K562 (cell line): ENCODE results near the gene GPR15LG. TPM values are rescaled to one million over a fixed set of nuclear protein-coding genes. Genes with fewer than 3 reads are reported as not detected.

ENCODE experiments used
- BDP1 ChIP-seq: IDR thresholded peaks from 3 replicates; pipeline ENCODE4 v1.6.1; 2011; ENCODE audit not compliant: insufficient read length, insufficient read depth
- BMI1 ChIP-seq: fragments of 150-350 bp; IDR thresholded peaks from 2 replicates; pipeline ENCODE4 v1.6.1; 2014; ENCODE audit warnings: low read length
- CHD4 ChIP-seq: fragments of 200-600 bp; sonication (generic); IDR thresholded peaks from 3 replicates; pipeline ENCODE4 v1.6.1; 2012; ENCODE audit warnings: low read depth, mild to moderate bottlenecking, mixed read lengths, low read length, inconsistent platforms; ENCODE audit not compliant: insufficient read depth, insufficient replicate concordance, poor library complexity, severe bottlenecking
- CXXC5 ChIP-seq: fragments of 250-450 bp; sonication (Bioruptor Pico); IDR thresholded peaks from 2 replicates; pipeline ENCODE4 v1.8.0; 2022; ENCODE audit warnings: inconsistent platforms, mild to moderate bottlenecking, moderate library complexity
- DMBX1 ChIP-seq: fragments of 250-450 bp; sonication (Bioruptor Pico); IDR thresholded peaks from 2 replicates; pipeline ENCODE4 v1.8.0; 2022; ENCODE audit warnings: inconsistent platforms, mild to moderate bottlenecking, moderate library complexity, borderline replicate concordance
- FOXA1 ChIP-seq: fragments of 450-650 bp; IDR thresholded peaks from 2 replicates; pipeline ENCODE4 v1.6.1; 2016; ENCODE audit warnings: mild to moderate bottlenecking, borderline replicate concordance
- HMG20A ChIP-seq: fragments of 450-650 bp; formaldehyde crosslinking; conservative IDR thresholded peaks from 2 replicates; pipeline ENCODE4 v1.4.0; 2020; ENCODE audit warnings: mild to moderate bottlenecking, mixed read lengths
- HNRNPUL1 ChIP-seq: fragments of 200-400 bp; formaldehyde crosslinking; IDR thresholded peaks from 2 replicates; pipeline ENCODE4 v1.6.1; 2017; ENCODE audit warnings: low read length
- MNT ChIP-seq, 2 experiments: fragments of 450-650 bp; conservative IDR thresholded peaks; 2 replicates each; pipeline ENCODE4 v1.6.1; 2017; ENCODE audit warnings: mild to moderate bottlenecking in 2 of 2, moderate library complexity in 2 of 2
- MYC ChIP-seq, 2 experiments: fragments of 250-450 bp in 1 of 2; sonication (Bioruptor Pico) in 1 of 2; IDR thresholded peaks; 2 replicates each; pipeline versions ENCODE4 v1.5.1 to v1.6.1; 2012 to 2021; ENCODE audit warnings: low read depth in 2 of 2, borderline replicate concordance in 1 of 2, improper control_type of control experiment in 1 of 2, low read length in 1 of 2, mild to moderate bottlenecking in 1 of 2, moderate library complexity in 1 of 2
- NFATC3 ChIP-seq: fragments of 450-650 bp; IDR thresholded peaks from 2 replicates; pipeline ENCODE4 v1.6.1; 2017; ENCODE audit warnings: mild to moderate bottlenecking
- NR2F6 ChIP-seq: fragments of 450-650 bp; formaldehyde crosslinking; IDR thresholded peaks from 2 replicates; pipeline ENCODE4 v1.4.0; 2020; ENCODE audit warnings: mild to moderate bottlenecking
- NRF1 ChIP-seq, 2 experiments: fragments of 450-650 bp; IDR thresholded peaks in 1 of 2; conservative IDR thresholded peaks in 1 of 2; 2 replicates each; pipeline ENCODE4 v1.6.1; 2014; ENCODE audit warnings: mild to moderate bottlenecking in 2 of 2
- PYGO2 ChIP-seq: fragments of 450-650 bp; IDR thresholded peaks from 2 replicates; pipeline ENCODE4 v1.6.1; 2016; ENCODE audit warnings: mild to moderate bottlenecking, missing genetic modification characterization, moderate library complexity, missing compliant biosample characterization
- RBM14 ChIP-seq: fragments of 200-400 bp; formaldehyde crosslinking; IDR thresholded peaks from 2 replicates; pipeline ENCODE4 v1.6.1; 2018; ENCODE audit warnings: low read depth, mild to moderate bottlenecking, low read length, moderate library complexity, borderline replicate concordance; ENCODE audit not compliant: insufficient read depth
- RBM25 ChIP-seq: fragments of 200-400 bp; formaldehyde crosslinking; IDR thresholded peaks from 2 replicates; pipeline ENCODE4 v1.6.1; 2018; ENCODE audit warnings: low read length, low read depth, moderate library complexity; ENCODE audit not compliant: severe bottlenecking
- SIN3B ChIP-seq: fragments of 450-650 bp; IDR thresholded peaks from 2 replicates; pipeline ENCODE4 v1.6.1; 2017; ENCODE audit warnings: low read depth, mild to moderate bottlenecking, moderate library complexity
- SOX6 ChIP-seq: fragments of 450-650 bp; IDR thresholded peaks from 2 replicates; pipeline ENCODE4 v1.6.1; 2014; ENCODE audit warnings: mild to moderate bottlenecking
- TAF7 ChIP-seq: fragments of 450-650 bp; IDR thresholded peaks from 2 replicates; pipeline ENCODE4 v1.6.1; 2016; ENCODE audit warnings: missing genetic modification characterization, missing compliant biosample characterization
- ZKSCAN3 ChIP-seq: fragments of 250-450 bp; sonication (Bioruptor Pico); IDR thresholded peaks from 2 replicates; pipeline ENCODE4 v1.4.0; 2020
- ZNF140 ChIP-seq: fragments of 250-450 bp; sonication (Bioruptor Pico); IDR thresholded peaks from 2 replicates; pipeline ENCODE4 v1.8.0; 2021; ENCODE audit warnings: moderate library complexity, mild to moderate bottlenecking, inconsistent platforms
- ZNF217 ChIP-seq: sonication (generic); formaldehyde crosslinking; IDR thresholded peaks from 2 replicates; pipeline ENCODE4 v1.8.0; 2022; ENCODE audit warnings: mild to moderate bottlenecking, missing genetic modification reagents
- polyA plus RNA-seq, 8 experiments: library from polyadenylated mRNA; depleted of rRNA in 4 of 8; stranded (reverse) in 5 of 8; unstranded in 3 of 8; fragments of >200 nt; fragmentation: Nextera tagmentation in 2 of 8; fragmentation: Illumina TruSeq in 1 of 8; extraction: Ambion mirVana in 2 of 8; extraction: Trizol in 1 of 8; gene quantifications; 2 replicates each; pipeline versions ENCODE4 v1.2.1 to v1.2.3, GENCODE V29; 2011 to 2014; ENCODE audit warnings: inconsistent platforms in 1 of 8, missing spikeins in 1 of 8
- total RNA-seq, 7 experiments: library from RNA; depleted of rRNA in 6 of 7; stranded (reverse); fragments of >200 nt in 6 of 7; fragmentation: Illumina TruSeq in 2 of 7; extraction: Trizol in 2 of 7; gene quantifications; 2 replicates each; pipeline versions ENCODE4 v1.2.1 to v1.2.3, GENCODE V29; 2011 to 2021; ENCODE audit warnings: low replicate concordance in 1 of 7
- TF ChIP-seq, protein P1 (sequence below), 2 experiments: fragments of 450-650 bp in 1 of 2; sonication (generic) in 1 of 2; formaldehyde crosslinking; conservative IDR thresholded peaks; 2 replicates each; pipeline versions ENCODE4 v1.4.0 to v1.8.1; 2020 to 2022; ENCODE audit warnings: mild to moderate bottlenecking in 1 of 2, missing genetic modification reagents in 1 of 2
- TF ChIP-seq, protein P2 (sequence below): fragments of 450-650 bp; IDR thresholded peaks from 2 replicates; pipeline ENCODE4 v1.6.1; 2017; ENCODE audit warnings: antibody characterized with exemption

The GPR15LG gene
- total and polyA plus RNA-seq, 9 of the 15 experiments (the other 6 are each of a cell fraction or from before 2014, with no cell fraction given) = 0.51 TPM; not detected in 8

DNA sequence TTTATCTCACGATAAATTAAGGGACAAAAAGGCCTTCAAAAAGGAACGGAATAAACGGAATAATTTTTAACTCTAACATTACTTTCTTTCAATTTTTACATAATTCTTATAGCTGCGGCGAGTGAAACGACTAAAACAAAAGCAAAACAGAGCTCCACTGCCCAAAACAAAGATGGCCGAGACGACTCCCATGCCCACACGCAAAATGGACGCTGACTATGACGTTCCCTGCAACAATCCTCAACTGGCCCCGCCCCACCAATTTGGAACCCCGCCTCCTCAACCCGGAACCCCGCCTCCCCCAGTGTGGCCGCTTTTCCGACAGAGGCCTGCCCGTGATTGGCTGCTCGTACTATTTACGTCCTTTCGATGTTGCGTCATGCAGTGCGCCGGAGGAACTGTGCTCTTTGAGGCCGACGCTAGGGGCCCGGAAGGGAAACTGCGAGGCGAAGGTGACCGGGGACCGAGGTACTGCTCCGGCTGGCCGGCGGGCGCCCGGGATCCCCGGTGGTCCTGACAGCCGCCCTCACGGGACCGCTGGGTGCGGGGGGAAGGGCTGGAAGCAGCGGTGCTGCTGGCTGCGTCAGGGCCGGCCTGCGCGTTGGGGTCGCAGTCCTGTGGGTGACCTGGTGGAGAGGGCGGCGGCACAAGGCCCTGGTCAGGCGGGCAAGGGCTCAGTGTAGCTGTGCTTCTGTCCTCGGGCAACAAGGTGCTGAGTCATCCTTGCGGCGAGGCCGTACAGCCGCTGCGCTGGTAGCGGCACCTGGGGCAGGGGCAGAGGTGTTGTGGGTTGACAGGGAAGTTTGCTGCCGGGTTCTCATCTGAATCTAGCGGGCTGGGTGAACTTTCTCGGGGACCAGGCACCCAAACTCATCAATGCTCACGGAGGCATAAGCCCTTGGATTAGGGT lies 34.2 kb upstream of the GPR15LG start, which contains the start of gene GHITM (continued):
- TF ChIP-seq BMI1 = no peak
- peak; percentile 78 to 93 for TF ChIP-seq MNT (conservative IDR thresholded peaks at IDR 0.05)
- 0 out of 2 replicates have a peak, but pooled peaks have one; percentile 26 for TF ChIP-seq RBM14
- TF ChIP-seq DMBX1 = no peak
- TF ChIP-seq, protein P1, sequence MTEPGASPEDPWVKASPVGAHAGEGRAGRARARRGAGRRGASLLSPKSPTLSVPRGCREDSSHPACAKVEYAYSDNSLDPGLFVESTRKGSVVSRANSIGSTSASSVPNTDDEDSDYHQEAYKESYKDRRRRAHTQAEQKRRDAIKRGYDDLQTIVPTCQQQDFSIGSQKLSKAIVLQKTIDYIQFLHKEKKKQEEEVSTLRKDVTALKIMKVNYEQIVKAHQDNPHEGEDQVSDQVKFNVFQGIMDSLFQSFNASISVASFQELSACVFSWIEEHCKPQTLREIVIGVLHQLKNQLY (CRISPR knock-in tag; conservative IDR thresholded peaks at IDR 0.05) = no peak
- peak; percentile 92 for TF ChIP-seq MYC (IDR thresholded peaks at IDR 0.05; ENCODE audit: low read depth, low read length)
- TF ChIP-seq MYC (CRISPR knock-in tag; IDR thresholded peaks at IDR 0.05; ENCODE audit: borderline replicate concordance, low read depth) = peak; percentile 87; the same call in 1 of the 2 replicates
- TF ChIP-seq PYGO2 = no peak
- TF ChIP-seq ZKSCAN3 (CRISPR knock-in tag) = no peak
- no peak; the same call in 1 of the 2 replicates for TF ChIP-seq SOX6
- TF ChIP-seq CHD4 = no peak
- TF ChIP-seq ZNF217 (CRISPR knock-in tag) = no peak
- TF ChIP-seq HMG20A (CRISPR knock-in tag) = no peak
- peak; percentile 95 for TF ChIP-seq CXXC5 (CRISPR knock-in tag)
- TF ChIP-seq FOXA1 = no peak
- no peak for TF ChIP-seq NR2F6
- TF ChIP-seq TAF7 (tag) = peak; percentile 86
- peak; percentile 95 for TF ChIP-seq SIN3B
- peak; percentile 78 to 82 for TF ChIP-seq NRF1 (conservative IDR thresholded peaks at IDR 0.05 in 1 of 2, IDR thresholded peaks at IDR 0.05 in 1 of 2)
- no peak; the same call in 1 of the 2 replicates for TF ChIP-seq NFATC3
- TF ChIP-seq HNRNPUL1 = no peak
- TF ChIP-seq ZNF140 (CRISPR knock-in tag) = no peak
- TF ChIP-seq RBM25 = no peak
- TF ChIP-seq BDP1 = no peak
- TF ChIP-seq, protein P2, sequence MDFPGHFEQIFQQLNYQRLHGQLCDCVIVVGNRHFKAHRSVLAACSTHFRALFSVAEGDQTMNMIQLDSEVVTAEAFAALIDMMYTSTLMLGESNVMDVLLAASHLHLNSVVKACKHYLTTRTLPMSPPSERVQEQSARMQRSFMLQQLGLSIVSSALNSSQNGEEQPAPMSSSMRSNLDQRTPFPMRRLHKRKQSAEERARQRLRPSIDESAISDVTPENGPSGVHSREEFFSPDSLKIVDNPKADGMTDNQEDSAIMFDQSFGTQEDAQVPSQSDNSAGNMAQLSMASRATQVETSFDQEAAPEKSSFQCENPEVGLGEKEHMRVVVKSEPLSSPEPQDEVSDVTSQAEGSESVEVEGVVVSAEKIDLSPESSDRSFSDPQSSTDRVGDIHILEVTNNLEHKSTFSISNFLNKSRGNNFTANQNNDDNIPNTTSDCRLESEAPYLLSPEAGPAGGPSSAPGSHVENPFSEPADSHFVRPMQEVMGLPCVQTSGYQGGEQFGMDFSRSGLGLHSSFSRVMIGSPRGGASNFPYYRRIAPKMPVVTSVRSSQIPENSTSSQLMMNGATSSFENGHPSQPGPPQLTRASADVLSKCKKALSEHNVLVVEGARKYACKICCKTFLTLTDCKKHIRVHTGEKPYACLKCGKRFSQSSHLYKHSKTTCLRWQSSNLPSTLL = no peak
